Ramos (cell line): ENCODE measurements around the gene CGREF1.

Experiments used
- in situ Hi-C: fragments of 300-500 bp; cut with MboI; formaldehyde crosslinking; loops from one replicate; pipeline ENCODE4 v1.14.3; 2022; ENCODE audit warnings: low sequenced_read_pairs; ENCODE audit not compliant: unreplicated experiment

The CGREF1 gene

GRCh38 chr2:27118525-27119329, at the start of gene CGREF1:
CGREF1 (minus strand) TSS chr2:27119128; CDS start chr2:27104366, 14,762 bp downstream.
- in situ Hi-C loops, result no loop called here

GRCh38 chr2:27164960-27165763, 46.2 kb upstream of the CGREF1 start:
- in situ Hi-C loops, result no loop called here

GRCh38 chr2:27162151-27163121, 43.5 kb upstream of the CGREF1 start:
- in situ Hi-C loops, result no loop called here

GRCh38 chr2:27160191-27160590, 41.3 kb upstream of the CGREF1 start:
- in situ Hi-C loops, result no loop called here

- in situ Hi-C loops, result no loop called here
Measured at GRCh38 chr2:27159271-27159670, 40.3 kb upstream of the CGREF1 start.

GRCh38 chr2:27158468-27158867, 39.5 kb upstream of the CGREF1 start:
- in situ Hi-C loops, result no loop called here

- in situ Hi-C loops, result no loop called here
Measured at GRCh38 chr2:27155069-27155520, 36.2 kb upstream of the CGREF1 start.

- in situ Hi-C loops, result no loop called here
Measured at GRCh38 chr2:27154488-27154887, 35.6 kb upstream of the CGREF1 start.

GRCh38 chr2:27152796-27153464, 34.0 kb upstream of the CGREF1 start:
- in situ Hi-C loops, result no loop called here

- in situ Hi-C loops, result no loop called here
Measured at GRCh38 chr2:27152102-27152795, 33.3 kb upstream of the CGREF1 start.

- in situ Hi-C loops, result no loop called here
Measured at GRCh38 chr2:27150639-27151230, 31.8 kb upstream of the CGREF1 start.

- in situ Hi-C loops, result no loop called here
Measured at GRCh38 chr2:27149570-27150405, 30.9 kb upstream of the CGREF1 start.

- in situ Hi-C loops, result no loop called here
Measured at GRCh38 chr2:27148801-27149439, 30.0 kb upstream of the CGREF1 start, which contains the start of gene TCF23. TCF23 (plus strand) TSS chr2:27149004; CDS start chr2:27149134, 130 bp downstream.

GRCh38 chr2:27147935-27148334, 29.0 kb upstream of the CGREF1 start:
- in situ Hi-C loops, result no loop called here

GRCh38 chr2:27145682-27146081, 26.8 kb upstream of the CGREF1 start:
- in situ Hi-C loops, result no loop called here

- in situ Hi-C loops, result no loop called here
Measured at GRCh38 chr2:27143285-27143684, 24.4 kb upstream of the CGREF1 start.

GRCh38 chr2:27139310-27139709, 20.4 kb upstream of the CGREF1 start, which contains the start of gene PRR30:
PRR30 (minus strand) TSS chr2:27139410; CDS start chr2:27138329, 1,081 bp downstream.
- in situ Hi-C loops, result no loop called here
